Type B pancreatic cell (in vitro differentiated cells): Measurements from ENCODE around the gene XRCC5. TPM values are rescaled to one million over a fixed set of nuclear protein-coding genes. Genes with fewer than 3 reads are reported as not detected.
A peak's percentile ranks its signal among the peaks of the same experiment; 100 is the strongest.
"Not testable (repeated sequence)": the region's sequence is repeated elsewhere in the genome, so short reads cannot be mapped to it uniquely, and the experiment has no call there.

Experiments
- DNase-seq: peaks from one replicate; pipeline ENCODE4 v3.0.0; 2021; ENCODE audit warnings: mixed read lengths; ENCODE audit not compliant: unreplicated experiment; ENCODE audit errors: extremely low spot score
- H3K27ac Mint-ChIP-seq: 2 replicates; pipeline ENCODE4 v1.8.0; 2021; ENCODE audit warnings: mild to moderate bottlenecking, mixed read lengths
- H3K27me3 Mint-ChIP-seq: 2 replicates; pipeline ENCODE4 v1.8.0; 2021; ENCODE audit warnings: mixed read lengths
- H3K36me3 Mint-ChIP-seq: 2 replicates; pipeline ENCODE4 v1.8.0; 2021; ENCODE audit warnings: mixed read lengths
- H3K4me1 Mint-ChIP-seq: one replicate; pipeline ENCODE4 v1.8.0; 2021; ENCODE audit warnings: mixed read lengths; ENCODE audit not compliant: unreplicated experiment
- H3K4me3 Mint-ChIP-seq: 2 replicates; pipeline ENCODE4 v1.8.0; 2021; ENCODE audit warnings: mild to moderate bottlenecking, mixed read lengths
- H3K9me3 Mint-ChIP-seq: 2 replicates; pipeline ENCODE4 v1.8.0; 2021; ENCODE audit warnings: mixed read lengths
- CTCF ChIP-seq: fragments of 200-600 bp; sonication (generic); conservative IDR thresholded peaks from 2 replicates; pipeline ENCODE4 v1.5.0; 2021; ENCODE audit warnings: antibody characterized with exemption, mild to moderate bottlenecking
- total RNA-seq: library from RNA; stranded (reverse); gene quantifications from 2 replicates; pipeline ENCODE4 v1.2.1, GENCODE V29; 2021; ENCODE audit warnings: low replicate concordance

The XRCC5 gene
- total RNA-seq, 1 donor from 2014 or later, result 349 TPM

- DNase-seq, result no peak
- no peak overlapping the region for H3K4me3 Mint-ChIP-seq
- H3K27ac Mint-ChIP-seq, result no peak overlapping the region
- peaks cover 61% of the 10 kb centered on the region for H3K36me3 Mint-ChIP-seq
- TF ChIP-seq CTCF, result no peak
- peaks cover 21% of the 10 kb centered on the region for H3K4me1 Mint-ChIP-seq
- H3K27me3 Mint-ChIP-seq, result no peaks in the 10 kb centered on the region
- no peaks in the 10 kb centered on the region for H3K9me3 Mint-ChIP-seq
These were observed 97.7 kb downstream of the XRCC5 start for GRCh38 chr2:216206821-216207220.

- H3K4me3 Mint-ChIP-seq, H3K4me1 Mint-ChIP-seq, H3K9me3 Mint-ChIP-seq, H3K27me3 Mint-ChIP-seq, H3K27ac Mint-ChIP-seq, DNase-seq: not testable (repeated sequence)
- H3K36me3 Mint-ChIP-seq, result peaks cover 46% of the 10 kb centered on the region
These were observed 99.5 kb downstream of the XRCC5 start for GRCh38 chr2:216208661-216209060.

GRCh38 chr2:216210701-216211540, 101.8 kb downstream of the XRCC5 start:
- Mint-ChIP-seq H3K27me3 (no peaks in the 10 kb centered on the region), H3K27ac (no peak overlapping the region), H3K36me3 (peaks cover 32% of the 10 kb centered on the region), H3K9me3 (no peaks in the 10 kb centered on the region), H3K4me1 (peaks cover 7% of the 10 kb centered on the region), H3K4me3 (no peak overlapping the region)
- TF ChIP-seq CTCF, result no peak
- no peak for DNase-seq

GRCh38 chr2:216211614-216212145, 102.5 kb downstream of the XRCC5 start:
- no peaks in the 10 kb centered on the region for H3K27me3 Mint-ChIP-seq
- peaks cover 24% of the 10 kb centered on the region for H3K36me3 Mint-ChIP-seq
- H3K4me1 Mint-ChIP-seq, result peaks cover 9% of the 10 kb centered on the region
- no peak for DNase-seq
- H3K4me3 Mint-ChIP-seq, result no peak overlapping the region
- no peaks in the 10 kb centered on the region for H3K9me3 Mint-ChIP-seq
- no peak for TF ChIP-seq CTCF
- H3K27ac Mint-ChIP-seq, result no peak overlapping the region

GRCh38 chr2:216214768-216215167, 105.6 kb downstream of the XRCC5 start:
- Mint-ChIP-seq H3K36me3 (peaks cover 8% of the 10 kb centered on the region), H3K4me1 (peaks cover 24% of the 10 kb centered on the region), H3K27me3 (no peaks in the 10 kb centered on the region), H3K4me3 (no peak overlapping the region), H3K9me3 (no peaks in the 10 kb centered on the region), H3K27ac (no peak overlapping the region)
- no peak for DNase-seq
- no peak for TF ChIP-seq CTCF

- Mint-ChIP-seq H3K27ac (no peak overlapping the region), H3K9me3 (no peaks in the 10 kb centered on the region), H3K27me3 (no peaks in the 10 kb centered on the region), H3K4me1 (peaks cover 24% of the 10 kb centered on the region), H3K4me3 (no peak overlapping the region), H3K36me3 (peaks cover 8% of the 10 kb centered on the region)
- DNase-seq, result no peak
- TF ChIP-seq CTCF, result peak; percentile 65
These were observed 106.7 kb downstream of the XRCC5 start for GRCh38 chr2:216215658-216216390.
